HG03025 (cell line): ENCODE results near the gene RBM14.

Source experiments
- ATAC-seq: cut with Tn5 transposase; IDR thresholded peaks from one replicate; pipeline ENCODE4 v1.9.1; 2021; ENCODE audit warnings: mild to moderate bottlenecking, moderate library complexity; ENCODE audit not compliant: unreplicated experiment, low FRiP score

Gene RBM14

GRCh38 chr11:66676282-66676919 is 60.0 kb downstream of the RBM14 start:
- ATAC-seq: no peak
